Loucy (cell line): ENCODE measurements around the gene JKAMP.

Experiments used
- EZH2phosphoT487 ChIP-seq: fragments of 200-600 bp; IDR thresholded peaks from 2 replicates; pipeline ENCODE4 v1.6.1; 2018; ENCODE audit warnings: antibody characterized with exemption, mild to moderate bottlenecking, moderate library complexity, borderline replicate concordance
- TF ChIP-seq, protein P1 (sequence below): fragments of 200-600 bp; sonication (generic); conservative IDR thresholded peaks from 2 replicates; pipeline ENCODE4 v1.5.1; 2014; ENCODE audit warnings: mild to moderate bottlenecking, antibody characterized with exemption, low read length

DNA sequence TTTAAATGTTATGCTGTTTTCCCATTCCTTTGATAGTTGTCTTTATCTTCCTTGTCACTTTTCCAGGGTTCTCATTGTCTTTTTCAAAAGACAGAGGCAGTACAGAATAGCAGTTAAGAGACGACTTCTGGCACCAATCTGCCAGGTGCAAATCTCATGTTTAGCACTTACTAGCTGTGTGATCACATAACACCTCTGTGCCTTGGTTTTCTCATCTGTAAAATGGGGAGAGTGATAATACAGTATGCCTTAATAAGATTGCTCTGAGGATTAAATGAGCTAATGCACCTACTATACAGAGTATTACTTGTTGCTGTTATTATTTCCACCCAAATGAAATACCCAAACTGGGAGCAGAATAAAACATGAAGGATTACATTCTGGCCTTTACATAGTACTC lies 23.9 kb upstream of the JKAMP start:
- TF ChIP-seq, protein P1, sequence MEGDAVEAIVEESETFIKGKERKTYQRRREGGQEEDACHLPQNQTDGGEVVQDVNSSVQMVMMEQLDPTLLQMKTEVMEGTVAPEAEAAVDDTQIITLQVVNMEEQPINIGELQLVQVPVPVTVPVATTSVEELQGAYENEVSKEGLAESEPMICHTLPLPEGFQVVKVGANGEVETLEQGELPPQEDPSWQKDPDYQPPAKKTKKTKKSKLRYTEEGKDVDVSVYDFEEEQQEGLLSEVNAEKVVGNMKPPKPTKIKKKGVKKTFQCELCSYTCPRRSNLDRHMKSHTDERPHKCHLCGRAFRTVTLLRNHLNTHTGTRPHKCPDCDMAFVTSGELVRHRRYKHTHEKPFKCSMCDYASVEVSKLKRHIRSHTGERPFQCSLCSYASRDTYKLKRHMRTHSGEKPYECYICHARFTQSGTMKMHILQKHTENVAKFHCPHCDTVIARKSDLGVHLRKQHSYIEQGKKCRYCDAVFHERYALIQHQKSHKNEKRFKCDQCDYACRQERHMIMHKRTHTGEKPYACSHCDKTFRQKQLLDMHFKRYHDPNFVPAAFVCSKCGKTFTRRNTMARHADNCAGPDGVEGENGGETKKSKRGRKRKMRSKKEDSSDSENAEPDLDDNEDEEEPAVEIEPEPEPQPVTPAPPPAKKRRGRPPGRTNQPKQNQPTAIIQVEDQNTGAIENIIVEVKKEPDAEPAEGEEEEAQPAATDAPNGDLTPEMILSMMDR, result no peak
- TF ChIP-seq EZH2phosphoT487, result no peak
